MM.1S (cell line): ENCODE results near the gene CCDC74B.
"Not testable (repeated sequence)": the region's sequence is repeated elsewhere in the genome, so short reads cannot be mapped to it uniquely, and the experiment has no call there.

Experiments
- CTCF ChIP-seq: fragments of 300-600 bp; sonication (generic); IDR thresholded peaks from 2 replicates; pipeline ENCODE4 v1.5.1; 2016; ENCODE audit warnings: antibody characterized with exemption, low read length, mixed read lengths
- EZH2 ChIP-seq: fragments of 300-600 bp; sonication (generic); optimal IDR thresholded peaks from 2 replicates; pipeline ENCODE3; 2017; ENCODE audit warnings: low read depth, mild to moderate bottlenecking, antibody characterized with exemption, low read length, mixed read lengths

GRCh38 chr2:130141645-130142370 lies 3.1 kb downstream of the CCDC74B start:
- TF ChIP-seq CTCF, EZH2: not testable (repeated sequence)
